Mammary epithelial cell (primary cell): Measurements from ENCODE around the gene NLRP6.

Source experiments
- CTCF ChIP-seq, 2 donors: IDR thresholded peaks in 1 of 2; conservative IDR thresholded peaks in 1 of 2; 2 replicates each; pipeline ENCODE4 v1.5.1; 2011 to 2012; ENCODE audit warnings: inconsistent platforms in 2 of 2, low read length in 2 of 2, mild to moderate bottlenecking in 2 of 2, control low read depth in 1 of 2, low read depth in 1 of 2; ENCODE audit not compliant: insufficient read depth in 1 of 2; ENCODE audit errors: extremely low read depth in 1 of 2
- EZH2 ChIP-seq: IDR thresholded peaks from 2 replicates; pipeline ENCODE4 v1.6.1; 2012; ENCODE audit warnings: low read length, inconsistent platforms, borderline replicate concordance

DNA sequence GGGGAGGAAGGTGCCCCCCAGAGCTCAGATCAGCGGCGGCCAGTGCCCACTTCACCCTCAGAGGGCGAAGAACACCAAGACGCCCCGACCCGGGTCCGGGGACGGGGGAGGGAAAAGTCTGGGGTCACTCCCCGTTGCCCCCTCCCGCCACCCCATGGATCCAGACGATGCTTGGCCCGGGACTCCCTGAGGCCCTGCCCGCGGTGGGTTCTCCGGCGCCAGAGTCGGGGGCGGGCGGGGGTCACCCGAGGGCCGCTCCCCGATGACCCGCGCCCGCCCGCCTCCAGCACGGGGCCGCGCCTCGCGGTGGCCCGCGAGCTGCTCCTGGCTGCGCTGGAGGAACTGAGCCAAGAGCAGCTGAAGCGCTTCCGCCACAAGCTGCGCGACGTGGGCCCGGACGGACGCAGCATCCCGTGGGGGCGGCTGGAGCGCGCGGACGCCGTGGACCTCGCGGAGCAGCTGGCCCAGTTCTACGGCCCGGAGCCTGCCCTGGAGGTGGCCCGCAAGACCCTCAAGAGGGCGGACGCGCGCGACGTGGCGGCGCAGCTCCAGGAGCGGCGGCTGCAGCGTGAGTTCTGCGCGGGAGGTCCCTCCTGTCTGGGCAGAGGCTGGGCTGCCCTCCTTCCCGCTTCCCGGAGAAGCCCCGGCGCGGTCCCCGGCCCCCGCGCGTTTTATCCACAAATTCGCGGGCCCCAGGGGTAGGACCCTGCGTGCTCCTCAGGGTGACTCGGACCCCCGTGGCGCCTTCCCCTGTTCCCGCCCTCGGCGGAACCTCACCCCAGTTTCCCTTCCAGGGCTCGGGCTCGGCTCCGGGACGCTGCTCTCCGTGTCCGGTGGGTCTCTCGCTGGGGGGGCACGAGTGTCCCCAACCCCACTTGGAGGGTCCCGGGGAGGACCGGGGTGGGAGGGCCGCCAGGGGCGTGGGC, 1.1 kb downstream of the NLRP6 start:
- TF ChIP-seq CTCF (conservative IDR thresholded peaks at IDR 0.05 in 1 of 2, IDR thresholded peaks at IDR 0.05 in 1 of 2; ENCODE audit: extremely low read depth in 1 of 2, insufficient read depth in 1 of 2, low read depth in 1 of 2, low read length in 2 of 2) (no peak), EZH2 (no peak)
